GM18868 (cell line): ENCODE measurements around the gene SAAL1.
"Not testable (repeated sequence)": the region's sequence is repeated elsewhere in the genome, so short reads cannot be mapped to it uniquely, and the experiment has no call there.

Source experiments
- ATAC-seq: cut with Tn5 transposase; IDR thresholded peaks from one replicate; pipeline ENCODE4 v1.9.1; 2021; ENCODE audit warnings: mild to moderate bottlenecking, moderate library complexity; ENCODE audit not compliant: unreplicated experiment

The SAAL1 gene, protein sequence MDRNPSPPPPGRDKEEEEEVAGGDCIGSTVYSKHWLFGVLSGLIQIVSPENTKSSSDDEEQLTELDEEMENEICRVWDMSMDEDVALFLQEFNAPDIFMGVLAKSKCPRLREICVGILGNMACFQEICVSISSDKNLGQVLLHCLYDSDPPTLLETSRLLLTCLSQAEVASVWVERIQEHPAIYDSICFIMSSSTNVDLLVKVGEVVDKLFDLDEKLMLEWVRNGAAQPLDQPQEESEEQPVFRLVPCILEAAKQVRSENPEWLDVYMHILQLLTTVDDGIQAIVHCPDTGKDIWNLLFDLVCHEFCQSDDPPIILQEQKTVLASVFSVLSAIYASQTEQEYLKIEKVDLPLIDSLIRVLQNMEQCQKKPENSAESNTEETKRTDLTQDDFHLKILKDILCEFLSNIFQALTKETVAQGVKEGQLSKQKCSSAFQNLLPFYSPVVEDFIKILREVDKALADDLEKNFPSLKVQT

DNA sequence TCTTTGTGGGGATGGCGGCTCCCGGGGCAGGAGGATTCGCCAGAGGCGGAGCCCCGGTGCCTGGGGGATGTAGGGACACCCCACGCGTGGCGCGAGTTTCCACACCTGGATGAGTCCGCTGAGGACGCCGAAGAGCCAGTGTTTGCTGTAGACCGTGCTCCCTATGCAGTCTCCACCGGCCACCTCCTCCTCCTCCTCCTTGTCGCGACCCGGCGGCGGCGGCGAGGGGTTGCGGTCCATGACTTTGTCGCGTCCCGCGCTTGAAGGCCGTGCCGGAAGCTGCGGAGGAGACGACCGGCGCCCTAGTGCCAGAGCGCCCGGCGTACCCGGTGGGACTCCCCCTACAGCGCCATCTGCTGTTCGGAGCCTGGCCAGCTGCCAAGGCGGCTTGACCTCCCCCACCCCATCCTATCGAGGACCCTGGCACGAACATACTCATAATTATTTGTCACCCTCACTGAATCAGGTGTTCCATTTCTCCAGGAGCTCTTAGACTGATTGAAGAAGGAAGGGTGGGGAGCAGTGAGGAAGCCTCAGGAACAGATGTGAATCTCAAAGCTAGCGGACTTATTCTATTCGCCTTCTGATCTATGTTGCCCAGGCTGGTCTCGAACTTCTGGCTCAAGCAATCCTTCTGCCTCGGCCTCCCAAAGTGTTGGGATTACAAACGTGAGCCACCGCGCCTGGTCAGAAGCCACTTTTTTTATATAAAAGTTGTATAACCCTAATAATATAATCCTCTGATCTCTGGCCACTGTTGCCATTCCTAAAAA, at the start of gene SAAL1:
Gene SAAL1 (minus strand): TSS at position 281 of the 773 bp plus-strand sequence. CDS start 41 bp downstream, at position 240.
- peak; percentile 94 for ATAC-seq

- ATAC-seq, result no peak
Observed at GRCh38 chr11:18151581-18151980, 45.7 kb upstream of the SAAL1 start.

GRCh38 chr11:18145837-18146236, 40.0 kb upstream of the SAAL1 start:
- no peak for ATAC-seq

GRCh38 chr11:18145025-18145424, 39.1 kb upstream of the SAAL1 start:
- no peak for ATAC-seq

DNA sequence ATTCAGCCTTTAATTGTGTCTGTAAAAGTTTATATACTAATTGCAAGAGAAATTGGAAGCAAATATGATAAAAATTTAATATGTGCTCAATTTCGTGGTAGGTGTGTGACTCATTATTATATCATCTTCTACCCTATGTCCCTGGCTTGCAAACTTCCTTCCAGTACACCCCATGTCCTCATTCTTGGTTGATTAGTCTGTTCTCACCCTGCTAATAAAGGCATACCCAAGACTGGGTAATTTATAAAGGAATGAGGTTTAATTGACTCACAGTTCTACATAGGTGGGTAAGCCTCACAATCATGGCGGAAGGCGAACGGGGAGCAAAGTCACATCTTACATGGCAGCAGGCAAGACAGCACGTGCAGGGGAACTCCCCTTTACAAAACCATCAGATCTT, 38.4 kb upstream of the SAAL1 start:
- ATAC-seq, result no peak

- ATAC-seq, result no peak
Observed at GRCh38 chr11:18140145-18140544, 34.3 kb upstream of the SAAL1 start.

- ATAC-seq, result no peak
Observed at GRCh38 chr11:18137186-18137800, 31.4 kb upstream of the SAAL1 start.

GRCh38 chr11:18135308-18135707, 29.4 kb upstream of the SAAL1 start:
- ATAC-seq, result no peak

DNA sequence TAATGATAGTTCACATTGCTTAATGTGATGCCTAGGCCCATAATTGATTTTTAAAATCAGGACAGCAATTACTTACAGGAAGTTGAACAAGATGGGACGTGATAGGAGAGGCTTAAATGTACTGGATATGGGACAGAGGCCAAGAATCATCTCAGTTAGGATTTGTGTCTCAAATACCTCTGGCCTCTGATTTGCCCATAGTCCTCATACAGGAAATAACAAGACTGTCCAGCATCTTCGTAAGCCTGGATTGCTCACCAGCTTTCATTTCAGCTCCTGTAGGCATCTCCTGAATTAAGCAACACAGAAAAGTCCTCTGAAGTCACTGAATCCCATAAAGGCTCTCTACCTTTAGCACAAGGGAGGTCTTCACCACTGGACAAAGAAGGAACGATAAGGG, 26.5 kb upstream of the SAAL1 start, which contains the start of gene MRGPRX3:
Gene MRGPRX3 (plus strand): TSS at position 231 of the 400 bp plus-strand sequence. CDS start 4,632 bp downstream, outside the sequence.
- no peak for ATAC-seq

- not testable (repeated sequence) for ATAC-seq
Observed at GRCh38 chr11:18131115-18131514, 25.2 kb upstream of the SAAL1 start.

DNA sequence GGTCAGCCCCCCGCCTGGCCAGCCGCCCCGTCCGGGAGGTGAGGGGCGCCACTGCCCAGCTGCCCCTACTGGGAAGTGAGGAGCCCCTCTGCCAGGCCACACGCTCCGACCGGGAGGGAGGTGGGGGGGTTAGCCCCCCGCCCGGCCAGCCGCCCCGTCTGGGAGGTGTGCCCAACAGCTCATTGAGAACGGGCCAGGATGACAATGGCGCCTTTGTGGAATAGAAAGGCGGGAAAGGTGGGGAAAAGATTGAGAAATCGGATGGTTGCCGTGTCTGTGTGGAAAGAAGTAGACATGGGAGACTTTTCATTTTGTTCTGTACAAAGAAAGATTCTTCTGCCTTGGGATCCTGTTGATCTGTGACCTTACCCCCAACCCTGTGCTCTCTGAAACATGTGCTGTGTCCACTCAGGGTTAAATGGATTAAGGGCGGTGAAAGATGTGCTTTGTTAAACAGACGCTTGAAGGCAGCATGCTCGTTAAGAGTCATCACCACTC, 15.5 kb upstream of the SAAL1 start:
- ATAC-seq, result not testable (repeated sequence)

DNA sequence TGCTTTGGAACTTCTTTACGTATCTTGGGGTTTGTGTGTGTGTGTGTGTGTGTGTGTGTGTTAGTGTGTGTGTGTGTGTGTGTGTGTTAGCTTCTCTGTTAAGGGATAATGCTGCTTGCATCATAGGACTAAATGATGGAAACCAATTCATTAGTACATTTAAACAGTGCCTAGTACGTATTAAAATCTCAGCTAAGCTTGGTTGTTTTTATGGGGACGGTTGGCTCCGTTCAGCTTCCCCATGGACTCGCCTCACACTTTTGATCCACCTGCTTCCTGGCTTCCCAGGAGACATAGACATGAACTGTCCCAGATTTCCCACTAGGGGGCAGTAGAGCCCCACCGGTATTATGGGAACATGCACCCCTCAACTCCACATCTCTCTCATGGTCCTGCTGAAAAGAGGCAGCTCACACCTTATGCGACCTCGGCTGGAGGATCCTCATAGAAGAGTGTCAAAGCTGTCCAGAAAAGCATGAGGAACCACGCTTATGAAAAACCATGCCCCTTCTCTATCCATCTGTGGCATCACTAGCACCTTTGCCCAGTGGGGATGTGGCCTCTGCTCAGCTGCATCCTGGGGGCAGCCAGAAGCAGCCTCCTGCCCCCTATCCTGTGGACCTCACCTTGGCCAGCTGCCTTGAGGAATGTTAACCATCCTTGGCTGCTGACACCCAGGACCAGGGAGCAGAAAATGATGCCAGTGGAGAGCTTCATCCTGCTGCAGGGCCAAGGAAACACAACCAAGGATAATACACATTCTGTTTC, 9.7 kb upstream of the SAAL1 start:
- ATAC-seq, result peak; percentile 82

- ATAC-seq, result no peak
Observed at GRCh38 chr11:18111005-18111404, 5.1 kb upstream of the SAAL1 start.

GRCh38 chr11:18108254-18108653, 2.4 kb upstream of the SAAL1 start:
- no peak for ATAC-seq

- ATAC-seq, result no peak
Observed at GRCh38 chr11:18106688-18107087, 806 bp upstream of the SAAL1 start.

GRCh38 chr11:18105086-18105801, 638 bp downstream of the SAAL1 start:
- ATAC-seq, result no peak

DNA sequence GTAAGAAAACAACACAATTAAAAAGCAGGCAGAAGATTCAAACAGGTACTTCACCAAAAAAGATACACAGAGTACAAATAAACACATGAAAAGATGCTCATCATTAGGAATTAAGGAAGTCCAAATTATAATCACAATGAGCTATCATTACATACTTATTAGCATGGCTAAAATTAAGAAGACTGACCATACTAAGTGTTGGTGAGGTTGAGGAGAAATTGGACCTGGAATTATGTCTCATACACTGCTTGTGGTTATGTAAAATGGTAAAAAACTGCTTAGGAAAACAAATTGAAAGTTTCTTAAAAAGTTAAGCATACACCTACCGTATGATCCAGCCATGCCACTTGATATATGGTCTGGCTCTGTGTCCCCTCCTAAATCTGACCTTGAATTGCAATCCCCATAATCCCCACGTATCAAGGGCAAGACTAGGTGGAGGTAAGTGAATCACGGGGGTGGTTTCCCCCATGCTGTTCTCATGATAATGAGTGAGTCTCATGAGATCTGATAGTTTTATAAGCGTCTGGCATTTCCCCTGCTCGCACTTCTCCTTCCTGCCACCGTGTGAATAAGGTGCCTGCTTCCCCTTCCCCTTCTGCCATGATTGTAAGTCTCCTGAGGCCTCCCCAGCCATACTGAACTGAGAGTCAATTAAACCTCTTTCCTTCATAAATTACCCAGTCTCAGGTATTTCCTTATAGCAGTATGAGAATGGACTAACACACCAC, 4.8 kb downstream of the SAAL1 start:
- no peak for ATAC-seq

DNA sequence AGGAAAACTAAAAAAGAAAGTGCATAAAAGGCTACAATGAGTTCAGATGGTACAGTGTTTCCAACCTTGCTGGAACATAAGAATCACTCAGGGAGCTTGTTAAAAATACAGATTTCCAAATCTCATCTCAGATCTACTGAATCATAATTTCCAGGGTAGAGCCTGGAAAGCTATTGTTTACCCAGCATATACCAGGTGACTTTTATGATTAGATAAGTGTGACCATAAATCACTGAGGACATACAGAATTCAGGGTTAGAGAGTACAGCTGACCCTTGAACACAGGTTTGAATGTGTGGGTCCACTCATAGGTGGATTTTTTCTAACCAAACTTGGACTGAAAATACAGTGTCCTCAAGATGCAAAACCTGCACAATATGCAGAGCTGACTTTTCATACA, 11.9 kb downstream of the SAAL1 start:
- ATAC-seq, result no peak

DNA sequence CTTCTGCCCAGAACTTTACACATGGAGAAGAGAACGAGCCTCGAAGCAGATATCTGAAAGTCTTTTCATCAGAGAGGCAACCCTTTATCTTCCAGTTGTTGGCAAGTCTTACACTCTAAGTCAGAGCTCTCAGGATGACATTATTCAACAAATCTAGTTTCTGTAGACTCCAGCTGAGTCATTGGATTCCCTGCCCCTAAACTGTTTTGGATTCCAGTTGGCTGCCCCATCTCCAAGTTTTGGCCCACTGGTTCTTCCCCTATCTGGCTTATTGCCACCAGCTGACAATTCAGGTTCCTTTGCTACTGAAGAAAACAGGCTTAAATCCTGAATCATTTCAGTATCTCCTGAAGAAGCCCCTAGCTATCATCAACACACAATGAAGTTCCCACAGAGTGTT, 14.2 kb downstream of the SAAL1 start:
- no peak for ATAC-seq
